B cell (primary cell): ENCODE measurements around the gene FAM120A. TPM values are rescaled to one million over a fixed set of nuclear protein-coding genes. Genes with fewer than 3 reads are reported as not detected.

ENCODE experiments used
- ATAC-seq: fragments of 200-7000 bp; cut with Tn5 transposase; one replicate; pipeline ENCODE4 v1.10.0; 2021; ENCODE audit warnings: low read depth, mild to moderate bottlenecking, moderate number of reproducible peaks, moderate library complexity
- CTCF ChIA-PET: fragments of 350-600 bp; sonication (Branson Sonifier 250); formaldehyde crosslinking; loops from one replicate; lab custom pipeline; 2021; ENCODE audit warnings: antibody characterized with exemption, inconsistent platforms; lab: Charles Lee
- POLR2A ChIA-PET: fragments of 350-600 bp; sonication (Branson Sonifier 250); formaldehyde crosslinking; loops from one replicate; lab custom pipeline; 2021; ENCODE audit warnings: antibody characterized with exemption; lab: Charles Lee
- DNase-seq: peaks from one replicate; pipeline ENCODE4 v3.0.0; 2013
- H2AFZ ChIP-seq: 2 replicates; pipeline ENCODE4 v1.6.1; 2012; ENCODE audit warnings: mild to moderate bottlenecking, low read depth, low read length; ENCODE audit not compliant: insufficient read depth, poor library complexity, severe bottlenecking
- H3K27ac ChIP-seq, 2 donors: 1 replicate in 1 of 2; 2 replicates in 1 of 2; pipeline ENCODE4 v1.5.1; 2012 to 2013; ENCODE audit warnings: low read length in 2 of 2, mild to moderate bottlenecking in 2 of 2, moderate library complexity in 1 of 2
- H3K27me3 ChIP-seq, 4 experiments: fragments of 200-600 bp in 1 of 4; sonication (generic) in 1 of 4; replicated peaks in 1 of 4; 1 replicate in 2 of 4; 2 replicates in 2 of 4; pipeline versions ENCODE4 v1.6.1 to v1.7.0; 2013 to 2016; ENCODE audit warnings: low read length in 3 of 4, mild to moderate bottlenecking in 2 of 4, mixed read lengths in 1 of 4, moderate library complexity in 1 of 4; ENCODE audit not compliant: insufficient read depth in 4 of 4, control insufficient read depth in 3 of 4; ENCODE audit errors: control extremely low read depth in 1 of 4
- H3K36me3 ChIP-seq, 2 experiments: replicated peaks in 1 of 2; 1 replicate in 1 of 2; 2 replicates in 1 of 2; pipeline versions ENCODE4 v1.6.1 to v1.7.1; 2013; ENCODE audit warnings: low read length in 1 of 2; ENCODE audit not compliant: insufficient read depth in 2 of 2, control insufficient read depth in 1 of 2; ENCODE audit errors: control extremely low read depth in 1 of 2, extremely low read depth in 1 of 2
- H3K4me1 ChIP-seq, 2 donors: fragments of 200-600 bp in 1 of 2; sonication (generic) in 1 of 2; 1 replicate in 1 of 2; 2 replicates in 1 of 2; pipeline versions ENCODE4 v1.5.1 to v1.6.1; 2013 to 2017; ENCODE audit warnings: low read length in 2 of 2; ENCODE audit not compliant: control insufficient read depth in 2 of 2, insufficient read depth in 2 of 2
- H3K4me2 ChIP-seq: replicated peaks from 2 replicates; pipeline ENCODE3; 2012; ENCODE audit warnings: mild to moderate bottlenecking, low read depth, low read length; ENCODE audit not compliant: poor library complexity, severe bottlenecking
- H3K4me3 ChIP-seq, 5 experiments: fragments of 200-600 bp in 1 of 5; sonication (generic) in 1 of 5; 1 replicate in 3 of 5; 2 replicates in 2 of 5; pipeline versions ENCODE4 v1.5.1 to v1.7.0; 2011 to 2016; ENCODE audit warnings: low read length in 4 of 5, mild to moderate bottlenecking in 4 of 5, low read depth in 2 of 5, control low read depth in 1 of 5, moderate library complexity in 1 of 5; ENCODE audit not compliant: insufficient read depth in 1 of 5; ENCODE audit errors: control extremely low read depth in 1 of 5, extremely low read depth in 1 of 5
- H3K79me2 ChIP-seq: fragments of 200-600 bp; sonication (generic); one replicate; pipeline ENCODE4 v1.6.0; 2016; ENCODE audit warnings: low read length; ENCODE audit not compliant: control insufficient read depth, insufficient read depth
- H3K9ac ChIP-seq: fragments of 200-600 bp; sonication (generic); 2 replicates; pipeline ENCODE4 v1.6.1; 2017; ENCODE audit warnings: mild to moderate bottlenecking, low read length, moderate library complexity
- H3K9me3 ChIP-seq, 3 donors: one replicate each; pipeline versions ENCODE4 v1.6.1 to v1.7.1; 2013; ENCODE audit warnings: low read length in 2 of 3; ENCODE audit not compliant: control insufficient read depth in 2 of 3, insufficient read depth in 1 of 3; ENCODE audit errors: control extremely low read depth in 1 of 3
- H4K20me1 ChIP-seq: 2 replicates; pipeline ENCODE4 v1.6.0; 2012; ENCODE audit warnings: mild to moderate bottlenecking, low read length; ENCODE audit not compliant: insufficient read depth, control insufficient read depth, poor library complexity, severe bottlenecking
- H3K27ac Mint-ChIP-seq: one replicate; pipeline ENCODE4 v1.8.0; 2021; ENCODE audit warnings: mixed read lengths
- H3K27me3 Mint-ChIP-seq: one replicate; pipeline ENCODE4 v1.8.0; 2021; ENCODE audit warnings: mixed read lengths
- H3K4me1 Mint-ChIP-seq: one replicate; pipeline ENCODE4 v1.8.0; 2021; ENCODE audit warnings: mixed read lengths
- H3K4me3 Mint-ChIP-seq: one replicate; pipeline ENCODE4 v1.8.0; 2021; ENCODE audit warnings: mixed read lengths
- H3K9me3 Mint-ChIP-seq: one replicate; pipeline ENCODE4 v1.8.0; 2022; ENCODE audit warnings: mixed read lengths; ENCODE audit not compliant: insufficient read depth
- CTCF ChIP-seq: fragments of 200-600 bp; IDR thresholded peaks from one replicate; pipeline ENCODE4 v1.8.0; 2022; ENCODE audit warnings: antibody characterized with exemption, mild to moderate bottlenecking
- EZH2 ChIP-seq: IDR thresholded peaks from 2 replicates; pipeline ENCODE4 v1.6.1; 2012; ENCODE audit warnings: borderline replicate concordance, low read depth, mild to moderate bottlenecking, moderate library complexity, low read length; ENCODE audit not compliant: insufficient read depth, poor library complexity, severe bottlenecking
- WGBS: methylation state at CpG from one replicate; pipeline ENCODE4 v1.1.5; 2013; ENCODE audit warnings: missing lambda C conversion rate; ENCODE audit not compliant: insufficient coverage; 5-methylcytosine and 5-hydroxymethylcytosine counted together
- intact Hi-C: fragments of 100-400 bp; cut with micrococcal nuclease; formaldehyde crosslinking; loops from one replicate; pipeline ENCODE4 v1.10.0; 2022
- polyA plus RNA-seq: library from polyadenylated mRNA; depleted of rRNA; stranded (reverse); fragments of >200 nt; gene quantifications from 2 replicates; pipeline ENCODE4 v1.2.3, GENCODE V29; 2012
- total RNA-seq, 2 donors: library from RNA; stranded (reverse); fragments of 120-200 nt in 1 of 2; gene quantifications; 1 replicate in 1 of 2; 2 replicates in 1 of 2; pipeline versions ENCODE4 v1.2.3 to v1.2.4, GENCODE V29; 2013 to 2022

Gene FAM120A
- total and polyA plus RNA-seq, 2 donors (not counting 1 experiment from before 2014, with no cell fraction given) = 48.4 to 105 TPM

GRCh38 chr9:93572636-93573515, 121.4 kb downstream of the FAM120A start:
- ChIA-PET POLR2A (no interaction called here), CTCF (no interaction called here)
- DNase-seq = no peak
- Histone ChIP-seq H2AFZ (no peak overlapping the region), H3K36me3 (no peaks in the 10 kb centered on the region), H4K20me1 (no peaks in the 10 kb centered on the region), H3K9me3 (no peaks in the 10 kb centered on the region), H3K27me3 (no peaks in the 10 kb centered on the region), H3K4me1 (peaks cover 22 to 26% of the 10 kb centered on the region in 2 donors), H3K4me3 (no peak overlapping the region), H3K4me2 (no peak overlapping the region), H3K9ac (no peak overlapping the region), H3K27ac (no peak overlapping the region), H3K79me2 (peaks cover 21% of the 10 kb centered on the region)
- no peak for TF ChIP-seq EZH2
- no peak for ATAC-seq
- H3K27me3 Mint-ChIP-seq = no peaks in the 10 kb centered on the region
- intact Hi-C loops = no loop called here
- H3K9me3 Mint-ChIP-seq = no peaks in the 10 kb centered on the region
- peaks cover 25% of the 10 kb centered on the region for H3K4me1 Mint-ChIP-seq
- peak overlapping the region; percentile 59 for H3K4me3 Mint-ChIP-seq
- H3K27ac Mint-ChIP-seq = peak overlapping the region; percentile 46
- WGBS = 96% methylated on average over 5 of the region's 8 CpGs

- Histone ChIP-seq H3K4me1 (peaks cover 24 to 31% of the 10 kb centered on the region in 2 donors), H4K20me1 (peaks cover 4% of the 10 kb centered on the region), H3K27me3 (no peaks in the 10 kb centered on the region), H3K36me3 (no peaks in the 10 kb centered on the region), H3K9ac (no peak overlapping the region), H2AFZ (no peak overlapping the region), H3K79me2 (peaks cover 21% of the 10 kb centered on the region), H3K9me3 (no peaks in the 10 kb centered on the region), H3K4me3 (no peak overlapping the region), H3K27ac (no peak overlapping the region), H3K4me2 (no peak overlapping the region)
- H3K4me1 Mint-ChIP-seq = peaks cover 25% of the 10 kb centered on the region
- H3K27ac Mint-ChIP-seq = no peak overlapping the region
- H3K27me3 Mint-ChIP-seq = no peaks in the 10 kb centered on the region
- intact Hi-C loops = no loop called here
- ChIA-PET CTCF (interaction anchor here (1.3 kb wide), 1 partner anchor 11 kb away, joined by 4 read pairs; no protein-coding TSS in a partner anchor), POLR2A (no interaction called here)
- WGBS = no CpG with 5 or more reads among the region's 3 CpGs
- ATAC-seq (no peak), DNase-seq (no peak)
- TF ChIP-seq EZH2 (no peak), CTCF (no peak)
- H3K9me3 Mint-ChIP-seq = no peaks in the 10 kb centered on the region
- peak overlapping the region; percentile 59 for H3K4me3 Mint-ChIP-seq
Observed at GRCh38 chr9:93573516-93573828, 122.0 kb downstream of the FAM120A start.
